ENCODE measurements around the gene KRT222.

KRT222 gene

GRCh38 chr17:40699853-40700252 lies 34.9 kb upstream of the KRT222 start:
- TF ChIP-seq CTCF (IDR thresholded peaks at IDR 0.05; ENCODE audit: low read depth, low read length, missing control alignments) = no peak
- no peak overlapping the region for H3K4me3 ChIP-seq (ENCODE audit: low read depth, low read length)
- in situ Hi-C loops (cut with HindIII; ENCODE audit: low sequenced_read_pairs) = no loop called here
- DNase-seq (ENCODE audit: low read depth) = no peak

- DNase-seq (ENCODE audit: low read depth) = no peak
- H3K4me3 ChIP-seq (ENCODE audit: low read depth, low read length) = no peak overlapping the region
- in situ Hi-C loops (cut with HindIII; ENCODE audit: low sequenced_read_pairs) = no loop called here
- TF ChIP-seq CTCF (IDR thresholded peaks at IDR 0.05; ENCODE audit: low read depth, low read length, missing control alignments) = no peak
Observed at GRCh38 chr17:40699371-40699770, 34.4 kb upstream of the KRT222 start.

GRCh38 chr17:40697297-40697696 lies 32.3 kb upstream of the KRT222 start:
- H3K4me3 ChIP-seq (ENCODE audit: low read depth, low read length) = no peak overlapping the region
- in situ Hi-C loops (cut with HindIII; ENCODE audit: low sequenced_read_pairs) = no loop called here
- no peak for DNase-seq (ENCODE audit: low read depth)
- TF ChIP-seq CTCF (IDR thresholded peaks at IDR 0.05; ENCODE audit: low read depth, low read length, missing control alignments) = no peak

GRCh38 chr17:40696651-40697072 lies 31.7 kb upstream of the KRT222 start:
- no peak overlapping the region for H3K4me3 ChIP-seq (ENCODE audit: low read depth, low read length)
- DNase-seq (ENCODE audit: low read depth) = no peak

GRCh38 chr17:40695874-40696472 lies 31.0 kb upstream of the KRT222 start:
- in situ Hi-C loops (cut with HindIII; ENCODE audit: low sequenced_read_pairs) = no loop called here
- no peak overlapping the region for H3K4me3 ChIP-seq (ENCODE audit: low read depth, low read length)
- TF ChIP-seq CTCF (IDR thresholded peaks at IDR 0.05; ENCODE audit: low read depth, low read length, missing control alignments) = no peak
- DNase-seq (ENCODE audit: low read depth) = no peak

More at GRCh38 chr17:40696651-40697072, 31.7 kb upstream of the KRT222 start:
- no peak for TF ChIP-seq CTCF (IDR thresholded peaks at IDR 0.05; ENCODE audit: low read depth, low read length, missing control alignments)
- in situ Hi-C loops (cut with HindIII; ENCODE audit: low sequenced_read_pairs) = no loop called here

- in situ Hi-C loops (cut with HindIII; ENCODE audit: low sequenced_read_pairs) = no loop called here
- H3K4me3 ChIP-seq (ENCODE audit: low read depth, low read length) = no peak overlapping the region
- TF ChIP-seq CTCF (IDR thresholded peaks at IDR 0.05; ENCODE audit: low read depth, low read length, missing control alignments) = no peak
- no peak for DNase-seq (ENCODE audit: low read depth)
Observed at GRCh38 chr17:40694584-40694983, 29.6 kb upstream of the KRT222 start.
